D341Med (cell line): ENCODE measurements around the gene LRCH3.

Experiments
- DNase-seq: peaks from one replicate; pipeline ENCODE4 v3.0.0; 2012; ENCODE audit warnings: low spot score

LRCH3 gene

DNA sequence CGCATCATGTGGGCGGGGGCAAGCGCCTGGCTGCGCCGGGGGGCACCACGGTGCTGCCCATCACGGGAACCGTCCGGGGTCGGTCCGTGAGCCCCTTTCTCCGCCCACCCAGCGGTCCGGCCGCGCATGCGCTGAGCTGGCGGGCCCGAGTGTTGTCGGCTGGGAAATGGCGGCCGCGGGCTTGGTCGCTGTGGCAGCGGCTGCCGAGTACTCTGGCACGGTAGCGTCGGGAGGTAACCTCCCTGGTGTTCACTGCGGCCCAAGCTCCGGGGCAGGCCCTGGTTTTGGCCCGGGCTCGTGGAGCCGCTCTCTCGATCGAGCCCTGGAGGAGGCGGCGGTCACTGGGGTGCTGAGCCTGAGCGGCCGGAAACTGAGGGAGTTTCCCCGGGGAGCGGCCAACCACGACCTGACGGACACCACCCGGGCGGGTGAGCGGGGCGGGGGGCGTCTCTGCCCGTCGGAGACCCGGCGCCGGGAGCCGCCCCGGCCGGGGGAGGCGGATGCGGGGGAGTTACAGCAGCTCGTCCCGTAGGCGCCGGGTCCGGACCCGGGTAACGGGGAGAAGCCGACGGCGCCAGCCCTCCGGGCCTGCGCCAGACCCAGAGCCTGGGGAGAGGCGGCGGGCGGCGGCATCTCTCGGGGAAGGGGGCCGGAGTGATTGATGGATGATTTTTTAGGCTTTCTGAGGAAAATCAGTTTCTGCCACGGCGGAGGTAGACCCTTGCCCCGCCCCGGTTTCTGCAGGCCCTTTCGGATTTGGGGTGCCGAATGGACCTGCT is at the start of gene LRCH3:
Gene LRCH3, plus strand, starts transcription at position 142 of the 779 bp plus-strand sequence. Its CDS starts 25 bp downstream, at position 167.
- peak; percentile 99 for DNase-seq

DNA sequence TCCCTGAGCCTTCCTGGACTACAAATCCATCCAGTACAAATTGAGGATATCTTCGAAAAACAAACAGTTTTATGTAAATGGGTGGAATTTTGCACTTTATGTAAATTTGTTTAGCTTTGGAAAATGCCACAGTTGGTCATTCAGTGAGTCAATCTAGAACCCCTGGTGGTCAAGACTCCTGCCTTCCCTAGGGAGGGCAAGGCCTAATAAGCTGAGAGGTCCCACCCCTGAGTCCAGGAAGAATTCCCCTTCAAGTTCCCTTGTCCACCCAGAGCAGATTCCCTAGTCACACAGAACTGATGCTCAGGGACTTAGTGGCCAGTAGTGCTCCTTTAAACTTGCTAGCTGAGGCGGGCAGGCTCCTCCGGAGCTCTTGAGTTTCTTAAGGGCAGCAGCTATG is 48.3 kb upstream of the LRCH3 start:
- DNase-seq: no peak

DNA sequence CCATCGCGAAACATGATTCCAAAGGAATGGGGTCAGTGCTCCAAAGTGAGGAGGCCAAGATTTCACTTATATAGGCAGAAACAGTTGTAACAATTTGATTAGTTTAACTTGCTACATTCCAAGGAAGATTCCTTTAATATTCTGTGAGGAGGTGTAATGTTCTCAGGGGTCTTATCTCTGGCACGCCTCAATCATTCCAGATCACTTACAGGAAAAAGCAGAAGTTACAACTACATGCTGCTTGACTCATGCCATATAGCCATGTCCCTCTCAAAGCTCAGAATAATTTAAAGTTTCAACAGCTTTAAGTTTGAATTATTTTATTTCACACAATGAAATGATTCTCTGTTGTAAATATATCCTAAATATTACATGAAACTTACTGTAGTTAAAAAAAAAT is 44.8 kb upstream of the LRCH3 start:
- DNase-seq: no peak

DNA sequence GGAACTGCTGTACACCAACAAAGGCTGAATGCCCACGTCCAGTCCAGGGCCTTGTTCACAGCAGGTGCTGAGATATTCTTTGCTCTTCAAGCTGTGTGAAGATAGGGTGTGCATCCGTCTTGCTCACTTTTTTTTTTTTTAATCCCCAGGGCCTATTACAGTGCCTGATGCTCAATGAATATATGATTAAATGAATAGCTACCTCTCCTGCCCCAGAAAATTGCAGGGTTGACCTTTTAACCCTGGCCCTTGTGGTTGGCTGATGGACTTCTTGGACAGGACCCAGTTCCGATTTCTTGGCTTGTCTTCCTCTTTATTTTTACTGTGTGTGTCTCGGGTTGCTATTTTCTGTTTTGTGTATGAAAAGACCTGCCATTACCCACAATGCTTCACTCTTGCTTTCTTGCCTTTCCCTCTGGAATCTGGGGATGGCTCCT is 44.2 kb upstream of the LRCH3 start:
- no peak for DNase-seq

DNA sequence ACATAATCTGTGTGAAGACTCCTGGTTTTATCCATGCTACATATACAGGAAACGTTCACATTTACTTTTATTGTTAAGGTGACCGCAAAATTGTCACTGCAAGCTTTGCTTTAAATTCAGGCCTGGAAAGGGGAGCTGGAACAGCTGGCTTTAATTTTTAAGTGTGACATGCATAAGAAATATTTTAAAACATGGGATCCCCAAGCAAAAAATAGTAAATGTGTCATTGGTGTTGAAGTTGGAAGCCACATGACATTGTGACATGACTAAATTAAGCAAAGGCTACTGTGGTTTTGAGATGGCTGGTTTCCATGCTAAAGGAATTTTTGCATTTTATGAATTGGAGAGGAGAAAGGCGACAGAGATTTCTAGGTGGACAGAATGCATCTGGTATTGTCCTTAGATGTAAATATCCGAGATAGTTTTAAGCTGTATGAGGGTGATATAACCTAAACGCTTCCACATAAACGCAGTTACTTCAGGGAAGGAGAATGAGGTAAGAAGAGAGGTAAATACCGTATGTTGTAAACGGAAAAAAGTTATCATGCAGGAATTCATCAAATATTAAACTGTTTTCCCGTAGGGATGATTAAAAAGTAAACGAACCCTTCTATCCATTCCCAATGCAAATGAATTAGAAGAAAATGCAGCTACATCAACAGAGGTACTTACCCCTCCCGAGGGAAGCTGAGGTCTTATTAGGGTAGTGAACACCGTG is 42.3 kb upstream of the LRCH3 start:
- no peak for DNase-seq

DNA sequence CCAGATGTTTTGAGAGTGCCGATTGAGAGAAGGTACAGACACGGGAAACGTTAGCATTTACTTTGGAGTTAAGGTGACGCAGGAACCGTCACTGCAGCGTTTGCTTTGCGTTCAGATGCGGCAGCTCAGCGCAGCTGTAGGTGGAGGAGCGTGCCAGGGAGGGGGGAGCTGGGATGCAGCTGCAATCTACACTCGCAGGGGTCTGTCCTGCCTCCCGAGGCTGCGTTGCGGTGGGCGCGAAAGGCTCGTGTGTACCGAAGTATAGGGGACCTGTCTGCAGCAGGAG is 41.8 kb upstream of the LRCH3 start:
- DNase-seq: peak; percentile 78

DNA sequence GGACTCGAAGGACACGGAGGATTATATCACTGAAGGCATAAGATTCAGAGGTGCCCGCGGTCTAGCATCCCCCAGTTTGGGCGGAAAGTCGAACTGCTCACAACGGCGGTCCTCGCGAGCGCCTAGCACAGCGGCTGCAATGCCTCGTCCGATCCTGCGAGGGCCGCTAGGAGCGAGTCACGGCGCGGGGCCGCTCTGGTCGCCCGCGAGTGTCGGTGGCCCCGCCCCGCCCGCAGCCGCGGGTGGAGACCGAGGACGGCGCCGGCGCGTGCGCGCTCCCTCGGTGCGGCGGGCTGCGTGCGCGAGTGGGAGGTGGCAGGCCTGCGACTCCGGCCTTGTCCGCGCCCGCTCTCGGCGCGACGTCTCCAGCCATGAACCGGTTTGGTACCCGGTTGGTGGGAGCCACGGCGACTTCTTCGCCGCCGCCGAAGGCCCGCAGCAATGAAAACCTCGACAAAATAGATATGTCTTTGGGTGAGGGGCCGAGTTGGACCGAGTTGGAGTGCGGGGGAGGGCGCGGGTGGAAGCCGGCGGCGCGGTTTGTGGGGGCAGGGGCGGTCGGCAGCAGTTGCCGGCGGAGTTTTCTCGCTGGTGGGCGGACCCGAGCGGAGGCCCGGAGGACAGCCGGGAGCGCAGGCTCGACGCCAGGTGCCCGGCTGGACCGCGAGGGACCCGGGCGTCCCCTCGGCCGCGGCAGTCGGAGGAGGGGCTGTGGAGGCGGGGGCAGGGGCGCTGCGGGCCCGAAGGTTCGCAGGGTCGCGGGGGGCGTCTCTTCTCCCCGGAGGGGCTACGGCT is 41.3 kb upstream of the LRCH3 start, which contains the start of gene FYTTD1:
Gene FYTTD1, plus strand, starts transcription at position 283 of the 795 bp plus-strand sequence. Its CDS starts 89 bp downstream, at position 372.
- peak; percentile 96 for DNase-seq

DNA sequence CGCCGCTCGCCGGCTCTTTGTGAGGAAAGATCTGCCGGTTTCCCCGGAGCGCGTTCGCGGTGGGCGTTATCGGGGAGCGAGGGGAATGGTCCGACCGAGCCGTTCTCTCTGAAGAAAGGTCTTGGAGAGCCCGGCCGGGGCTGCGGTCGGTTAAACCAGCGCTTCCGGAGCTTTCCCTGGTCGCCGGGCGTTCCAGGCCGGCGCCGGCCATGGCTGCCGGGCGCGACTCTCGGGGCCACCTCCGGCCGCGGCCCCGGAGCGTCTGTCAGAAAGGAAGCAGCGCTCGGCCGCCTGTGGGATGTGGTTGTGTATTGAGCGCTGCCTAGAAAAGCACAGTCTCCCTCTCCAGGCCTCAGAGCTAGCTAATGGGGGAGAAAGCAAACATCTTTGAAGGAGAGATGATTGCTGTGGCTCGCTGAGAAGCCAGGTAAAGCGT is 40.6 kb upstream of the LRCH3 start:
- peak; percentile 80 for DNase-seq

DNA sequence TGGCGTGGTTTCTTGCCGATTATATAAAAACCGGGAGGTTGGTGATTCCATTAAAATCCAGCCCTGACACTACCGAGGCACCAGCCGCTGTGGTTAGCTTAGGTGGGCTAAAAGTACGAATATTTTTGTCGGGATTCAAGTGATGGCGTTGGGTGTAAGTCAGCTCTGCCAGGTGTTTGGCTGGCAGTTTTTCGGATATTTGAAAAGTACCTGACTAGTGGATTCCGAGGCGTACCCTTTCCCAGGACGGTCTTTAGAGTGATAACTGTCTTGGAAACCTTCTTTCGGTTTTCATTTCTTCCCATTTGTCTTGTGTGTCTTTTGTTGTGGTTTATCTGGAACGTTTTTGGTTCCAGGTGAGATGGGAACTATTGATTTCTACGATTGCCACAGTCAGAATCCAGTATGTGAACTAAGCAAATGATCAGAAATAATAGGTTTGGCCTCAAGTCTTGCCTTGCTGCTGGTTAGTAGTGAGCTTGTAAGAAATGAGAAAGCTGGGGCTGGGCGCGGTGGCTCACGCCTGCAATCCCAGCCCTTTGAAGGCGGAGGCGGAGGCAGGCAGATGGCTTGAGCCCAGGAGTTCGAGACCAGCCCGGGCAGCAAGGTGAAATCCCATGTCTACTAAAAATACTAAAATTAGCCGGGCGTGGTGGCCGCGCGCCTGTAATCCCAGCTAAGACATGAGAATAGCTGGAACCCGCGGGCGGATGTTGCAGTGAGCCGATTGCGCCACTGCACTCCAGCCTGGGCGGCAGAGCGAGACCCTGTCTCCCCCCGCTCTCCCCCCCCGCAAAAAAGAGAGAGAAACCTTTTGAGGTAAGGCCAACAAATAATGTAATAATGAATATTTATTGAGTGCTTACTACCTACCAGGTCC is 40.0 kb upstream of the LRCH3 start:
- peak; percentile 36 for DNase-seq

DNA sequence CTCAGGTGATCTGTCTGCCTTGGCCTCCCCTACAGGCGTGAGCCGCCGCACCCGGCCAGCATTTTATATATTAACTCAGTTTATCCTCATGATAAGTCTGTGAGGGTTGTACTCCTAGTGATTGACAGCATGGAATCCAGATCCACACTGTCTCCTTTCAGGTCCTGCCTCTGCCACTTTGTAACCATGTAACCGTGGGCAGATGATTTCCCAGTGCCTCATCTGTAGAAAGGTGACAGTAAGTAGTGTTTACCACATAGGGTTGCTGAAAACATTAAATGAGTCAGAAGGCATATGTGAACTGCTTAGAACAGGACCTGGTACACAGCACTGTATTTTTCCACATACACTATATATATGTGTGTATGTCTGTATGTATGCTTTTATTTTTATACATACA is 38.9 kb upstream of the LRCH3 start:
- DNase-seq: no peak

DNA sequence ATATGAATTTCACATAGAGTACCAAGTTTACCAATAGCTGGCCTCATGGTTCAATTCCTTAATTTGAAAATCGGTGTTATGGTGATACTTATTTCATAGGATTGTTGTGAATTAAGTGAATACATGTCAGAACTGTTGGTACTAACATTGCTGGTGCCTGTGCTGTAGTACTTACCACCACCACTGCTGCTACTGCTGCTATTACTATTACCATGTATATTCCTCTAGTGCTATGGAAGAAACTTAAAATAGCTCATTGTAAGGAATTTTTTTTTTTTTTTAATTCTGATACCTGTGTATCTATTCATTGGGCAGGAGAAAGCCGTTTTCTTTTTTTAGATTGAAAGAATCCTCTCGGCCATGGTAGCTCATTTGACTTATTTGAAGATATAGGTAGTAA is 37.8 kb upstream of the LRCH3 start:
- DNase-seq: no peak

DNA sequence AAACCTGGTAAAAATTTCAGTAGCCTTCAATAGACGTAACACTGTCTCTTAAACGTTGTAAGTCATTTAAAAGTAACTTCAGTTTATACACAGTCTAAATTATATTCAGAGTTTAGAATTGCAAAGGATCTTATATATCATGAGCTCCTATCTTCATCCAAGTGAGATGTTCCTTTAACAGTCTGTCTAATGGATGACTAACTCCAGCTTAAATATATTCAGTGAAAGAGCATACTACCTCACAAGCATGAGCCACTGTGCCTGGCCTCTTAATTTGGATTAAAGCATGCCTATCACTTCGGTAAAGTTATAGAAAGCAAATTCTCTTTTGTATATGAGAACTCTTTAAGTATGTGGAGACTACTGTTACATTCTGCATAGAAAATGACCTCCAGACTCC is 34.4 kb upstream of the LRCH3 start:
- no peak for DNase-seq

DNA sequence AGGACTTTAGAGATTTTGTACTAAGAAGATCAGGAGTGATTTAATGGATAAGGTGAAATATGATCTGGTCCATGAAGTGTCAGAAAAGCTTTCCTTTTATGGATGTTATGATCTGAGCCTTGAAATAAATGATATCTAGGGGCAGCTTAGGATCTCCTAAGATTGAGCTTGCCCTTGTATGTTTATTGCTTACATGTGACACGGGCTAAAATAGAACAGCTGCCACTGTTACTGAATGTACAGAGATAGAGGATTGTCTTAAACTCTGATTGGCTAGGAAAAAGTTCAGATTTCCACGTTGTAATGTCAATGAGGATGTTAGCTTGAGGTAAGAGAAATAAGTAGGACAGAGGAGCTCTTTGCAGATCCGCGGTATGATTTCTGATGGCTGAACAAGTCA is 32.5 kb upstream of the LRCH3 start:
- peak; percentile 44 for DNase-seq

DNA sequence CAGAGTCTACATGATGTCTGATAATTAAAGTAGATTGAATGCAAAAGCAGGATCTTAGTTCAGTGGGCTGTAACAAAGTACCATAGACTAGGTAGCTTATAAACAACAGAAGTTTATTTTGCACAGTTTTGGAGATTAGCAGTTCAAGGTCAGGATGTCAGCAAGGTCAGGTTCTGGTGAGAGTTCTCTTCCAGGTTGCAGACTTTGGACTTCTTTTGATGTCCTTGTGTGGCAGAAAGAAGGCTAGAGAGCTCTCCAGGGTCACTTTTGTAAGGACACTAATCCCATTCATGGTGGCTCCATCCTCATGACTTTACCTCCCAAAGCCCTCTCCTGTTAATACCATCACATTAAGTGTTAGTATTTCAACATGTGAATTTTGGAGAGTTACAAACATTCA is 29.3 kb upstream of the LRCH3 start:
- no peak for DNase-seq

DNA sequence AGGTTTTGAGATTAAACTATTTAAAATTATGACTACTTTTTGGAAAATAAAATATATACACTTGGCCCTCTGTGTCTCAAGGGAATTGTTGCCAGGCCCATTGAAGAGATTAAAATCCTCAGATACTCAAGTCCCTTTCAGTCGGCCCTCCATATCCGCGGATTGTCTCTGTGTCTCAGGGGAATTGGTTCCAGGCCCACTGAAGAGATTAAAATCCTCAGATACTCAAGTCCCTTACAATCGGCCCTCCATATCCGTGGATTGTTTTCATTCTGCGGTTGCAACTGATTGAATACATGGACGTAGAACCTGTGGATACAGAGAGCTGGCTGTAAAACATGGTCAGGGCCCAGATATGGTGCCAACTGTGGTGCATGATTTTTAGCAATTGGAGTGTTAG is 15.7 kb upstream of the LRCH3 start:
- DNase-seq: peak; percentile 71

DNA sequence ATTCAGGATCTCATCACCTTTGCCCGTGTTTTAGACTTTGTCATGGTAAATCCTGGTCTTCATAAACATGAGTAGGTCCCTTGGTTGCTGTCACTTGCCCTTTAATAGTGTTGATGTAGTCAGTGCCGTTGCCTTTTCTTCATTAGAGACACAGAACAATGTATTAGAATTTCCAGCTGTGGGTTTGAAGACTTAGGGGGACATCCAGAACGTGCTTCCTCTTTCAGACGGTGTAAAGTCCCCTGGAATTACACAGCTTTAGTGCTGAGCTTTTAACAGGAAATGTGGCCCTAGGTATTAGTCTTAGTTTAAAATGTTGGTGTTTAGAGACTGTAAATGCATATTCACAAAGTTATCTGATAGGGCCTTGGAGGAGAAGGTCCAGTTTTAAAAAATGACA is 8.8 kb upstream of the LRCH3 start:
- DNase-seq: no peak

DNA sequence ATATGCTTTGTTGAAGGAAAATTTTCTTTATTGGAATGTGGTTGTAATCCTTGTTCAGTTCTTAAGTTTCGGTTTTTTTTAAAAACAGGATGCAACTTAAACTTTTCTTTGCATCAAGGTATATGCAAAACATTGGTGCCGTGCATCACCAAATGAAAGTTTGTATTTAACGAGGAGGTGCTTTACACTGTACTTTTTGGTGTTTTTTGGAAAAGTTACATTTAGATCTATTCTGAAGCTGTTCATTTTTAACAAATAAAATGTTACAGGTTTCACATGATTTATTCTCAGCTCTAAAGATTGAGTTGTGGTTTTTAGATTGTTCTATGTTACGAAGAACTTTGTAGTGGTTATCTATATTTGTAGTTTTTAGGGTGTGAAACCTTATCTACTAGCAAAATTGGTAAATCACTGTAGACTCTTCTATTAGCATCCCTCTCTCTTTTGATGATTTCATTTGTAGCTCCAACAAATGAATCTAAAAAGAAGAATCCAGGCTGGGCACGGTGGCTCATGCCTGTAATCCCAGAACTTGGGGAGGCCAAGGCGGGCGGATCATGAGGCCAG is 7.0 kb upstream of the LRCH3 start:
- no peak for DNase-seq

DNA sequence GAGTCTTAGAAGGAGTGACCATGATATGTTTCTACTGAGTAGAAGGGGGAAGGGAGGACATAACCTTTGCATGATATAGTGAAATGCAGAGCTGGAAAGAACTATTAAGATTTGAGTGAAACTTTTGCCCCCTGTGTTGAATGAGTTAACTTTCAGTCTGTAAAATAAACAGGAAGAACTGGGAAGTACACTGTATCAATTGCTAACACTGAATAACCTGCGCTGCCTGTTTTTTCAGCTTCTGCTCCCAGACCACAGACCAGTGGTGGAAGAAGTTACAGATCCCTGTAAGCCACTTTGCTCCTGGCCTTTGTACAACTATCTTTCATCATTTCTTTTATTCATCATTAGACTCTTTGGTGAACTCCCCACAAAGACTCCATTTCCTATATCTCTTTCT is 3.6 kb upstream of the LRCH3 start:
- no peak for DNase-seq

DNA sequence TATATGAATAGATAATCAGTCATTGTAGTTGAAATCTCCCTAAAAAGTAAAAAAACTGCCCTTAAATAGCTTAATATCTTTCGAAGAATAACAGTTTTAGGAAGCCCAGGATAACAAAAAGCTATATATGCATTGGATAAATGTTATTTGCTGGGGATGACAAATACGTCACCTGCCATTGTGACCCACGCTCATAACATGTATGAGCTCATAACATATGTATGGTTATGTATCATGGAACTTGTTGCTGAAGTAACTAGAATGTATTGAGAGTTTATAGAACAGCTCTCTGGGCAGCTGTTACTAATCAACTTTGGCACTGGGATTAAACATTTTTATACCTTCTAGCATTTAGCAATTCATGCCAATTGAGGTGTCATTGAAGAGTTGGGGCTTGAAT is 1.7 kb upstream of the LRCH3 start:
- DNase-seq: no peak

DNA sequence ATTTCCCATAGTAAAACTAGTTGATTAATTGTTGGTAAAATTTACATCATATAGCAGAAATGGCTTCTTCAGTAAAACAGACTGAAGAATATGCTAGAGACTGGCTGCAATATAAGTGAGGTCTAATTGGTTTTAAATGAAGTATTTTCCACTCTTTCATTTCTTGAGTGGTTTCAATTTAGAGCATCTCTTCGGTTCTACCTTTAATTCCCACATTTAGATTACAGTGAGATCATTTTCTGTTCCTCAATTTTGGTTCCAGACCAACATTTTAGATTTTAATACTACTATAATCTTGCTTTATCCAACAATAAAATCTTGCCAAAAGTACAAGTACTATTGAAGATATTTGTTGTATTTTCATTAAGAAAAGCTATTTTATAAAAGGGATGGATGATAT is 1.0 kb upstream of the LRCH3 start:
- DNase-seq: no peak

DNA sequence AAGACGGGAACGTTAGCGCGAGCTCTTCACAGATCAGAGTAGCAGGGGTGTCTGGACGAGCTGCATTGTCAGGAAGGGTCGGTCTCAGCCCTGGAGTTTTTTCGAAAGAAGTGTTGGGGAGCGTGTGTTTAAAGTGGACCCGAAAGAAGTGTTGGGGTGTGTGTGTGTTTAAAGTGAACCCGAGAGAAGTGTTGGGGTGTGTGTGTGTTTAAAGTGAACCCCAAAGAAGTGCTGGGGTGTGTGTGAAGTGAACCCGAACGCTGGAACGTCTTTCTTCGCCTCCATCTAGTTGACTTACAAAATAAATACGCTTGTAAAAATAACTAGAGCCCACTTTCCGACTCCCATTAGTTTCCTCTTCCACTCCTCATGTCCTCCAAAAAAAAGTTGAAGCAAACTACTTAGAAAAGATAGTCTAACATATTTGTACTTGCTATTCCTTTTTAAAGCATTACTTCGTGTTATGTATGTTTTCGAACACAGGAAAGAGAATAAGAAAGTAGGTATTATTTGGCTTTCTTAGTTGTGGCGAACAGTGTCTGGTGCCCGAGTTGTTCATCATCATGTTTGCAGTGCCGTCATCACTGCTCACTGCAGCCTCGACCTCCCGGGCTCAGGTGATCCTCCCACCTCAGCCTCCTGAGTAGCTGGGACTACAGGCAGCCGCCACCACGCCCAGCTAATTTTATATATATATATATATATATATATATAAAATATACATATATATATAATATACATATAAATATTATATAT is 1.0 kb downstream of the LRCH3 start:
- no peak for DNase-seq
